ENCODE results near the gene HSP90AA1.

The HSP90AA1 gene

GRCh38 chr14:102039157-102039556, 47.7 kb downstream of the HSP90AA1 start:
- no peak for DNase-seq (ENCODE audit: low read depth in 2 of 2)

- no peak for DNase-seq (ENCODE audit: low read depth in 2 of 2)
Measured at GRCh38 chr14:102037686-102038085, 49.2 kb downstream of the HSP90AA1 start.

- no peak for DNase-seq (ENCODE audit: low read depth in 2 of 2)
Measured at GRCh38 chr14:102035914-102036313, 50.9 kb downstream of the HSP90AA1 start.

- DNase-seq (ENCODE audit: low read depth in 2 of 2), result no peak
Measured at GRCh38 chr14:102034301-102034700, 52.5 kb downstream of the HSP90AA1 start.

DNA sequence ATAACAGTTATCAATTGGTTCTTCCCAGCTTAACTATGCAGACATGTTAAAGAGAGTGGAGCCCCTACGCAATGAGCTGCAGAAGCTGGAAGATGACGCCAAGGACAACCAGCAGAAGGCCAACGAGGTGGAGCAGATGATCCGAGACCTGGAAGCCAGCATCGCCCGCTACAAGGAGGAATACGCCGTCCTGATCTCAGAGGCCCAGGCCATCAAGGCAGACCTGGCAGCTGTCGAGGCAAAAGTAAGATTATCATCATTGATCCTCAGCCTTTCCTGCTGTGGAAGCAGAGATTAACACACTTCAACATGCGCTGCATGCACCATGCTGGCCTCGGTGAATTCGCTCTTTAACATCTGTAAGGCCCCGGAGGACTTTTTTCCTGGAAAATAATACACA, 53.6 kb downstream of the HSP90AA1 start:
- no peak for DNase-seq (ENCODE audit: low read depth in 2 of 2)

All from stimulated activated CD8-positive, alpha-beta memory T cell treated with anti-CD3 and anti-CD28 coated beads, Interleukin-2, amount 100 ng/mL, for 1 hour (primary cell).